Parathyroid adenoma (tissue), 2 donors: Measurements from ENCODE around the gene BMPER.

Experiments
- H2AFZ ChIP-seq: fragments of 300-600 bp; sonication (generic); one replicate; pipeline ENCODE4 v1.7.0; 2017; ENCODE audit warnings: antibody characterized with exemption, mild to moderate bottlenecking
- H3K27ac ChIP-seq: fragments of 300-600 bp; sonication (generic); one replicate; pipeline ENCODE4 v1.7.0; 2017
- H3K27me3 ChIP-seq: fragments of 300-600 bp; sonication (generic); one replicate; pipeline ENCODE4 v1.7.0; 2017; ENCODE audit warnings: low read length; ENCODE audit not compliant: control insufficient read depth, insufficient read depth
- H3K36me3 ChIP-seq: fragments of 300-600 bp; sonication (generic); one replicate; pipeline ENCODE4 v1.7.0; 2017; ENCODE audit warnings: low read length; ENCODE audit not compliant: control insufficient read depth, insufficient read depth
- H3K4me1 ChIP-seq: fragments of 300-600 bp; sonication (generic); one replicate; pipeline ENCODE4 v1.7.0; 2017; ENCODE audit warnings: control low read depth
- H3K4me2 ChIP-seq: fragments of 300-600 bp; sonication (generic); one replicate; pipeline ENCODE4 v1.7.0; 2017; ENCODE audit warnings: low read length
- H3K4me3 ChIP-seq: fragments of 300-600 bp; sonication (generic); one replicate; pipeline ENCODE4 v1.7.0; 2017; ENCODE audit warnings: low read depth, low read length
- H3K79me2 ChIP-seq: fragments of 300-600 bp; sonication (generic); one replicate; pipeline ENCODE4 v1.7.0; 2017; ENCODE audit warnings: control low read depth
- H3K9ac ChIP-seq: fragments of 300-600 bp; sonication (generic); one replicate; pipeline ENCODE4 v1.7.0; 2017; ENCODE audit warnings: mild to moderate bottlenecking
- H3K9me3 ChIP-seq: fragments of 300-600 bp; sonication (generic); one replicate; pipeline ENCODE4 v1.7.0; 2017; ENCODE audit warnings: low read length; ENCODE audit not compliant: control insufficient read depth
- TF ChIP-seq, protein P1 (sequence below): fragments of 300-600 bp; sonication (generic); IDR thresholded peaks from one replicate; pipeline ENCODE4 v1.7.0; 2017; ENCODE audit warnings: antibody characterized with exemption, mild to moderate bottlenecking
- donor health status: primary hyperparathyroidism.

The BMPER gene

GRCh38 chr7:34135924-34136323, 230.6 kb downstream of the BMPER start:
- Histone ChIP-seq H3K4me1 (peaks cover 18% of the 10 kb centered on the region), H3K4me3 (no peak overlapping the region), H3K36me3 (no peaks in the 10 kb centered on the region), H3K27me3 (no peaks in the 10 kb centered on the region), H3K79me2 (no peaks in the 10 kb centered on the region), H3K9ac (no peak overlapping the region), H3K9me3 (no peaks in the 10 kb centered on the region), H2AFZ (peak overlapping the region; percentile 50), H3K27ac (no peak overlapping the region), H3K4me2 (no peak overlapping the region)
- TF ChIP-seq, protein P1, sequence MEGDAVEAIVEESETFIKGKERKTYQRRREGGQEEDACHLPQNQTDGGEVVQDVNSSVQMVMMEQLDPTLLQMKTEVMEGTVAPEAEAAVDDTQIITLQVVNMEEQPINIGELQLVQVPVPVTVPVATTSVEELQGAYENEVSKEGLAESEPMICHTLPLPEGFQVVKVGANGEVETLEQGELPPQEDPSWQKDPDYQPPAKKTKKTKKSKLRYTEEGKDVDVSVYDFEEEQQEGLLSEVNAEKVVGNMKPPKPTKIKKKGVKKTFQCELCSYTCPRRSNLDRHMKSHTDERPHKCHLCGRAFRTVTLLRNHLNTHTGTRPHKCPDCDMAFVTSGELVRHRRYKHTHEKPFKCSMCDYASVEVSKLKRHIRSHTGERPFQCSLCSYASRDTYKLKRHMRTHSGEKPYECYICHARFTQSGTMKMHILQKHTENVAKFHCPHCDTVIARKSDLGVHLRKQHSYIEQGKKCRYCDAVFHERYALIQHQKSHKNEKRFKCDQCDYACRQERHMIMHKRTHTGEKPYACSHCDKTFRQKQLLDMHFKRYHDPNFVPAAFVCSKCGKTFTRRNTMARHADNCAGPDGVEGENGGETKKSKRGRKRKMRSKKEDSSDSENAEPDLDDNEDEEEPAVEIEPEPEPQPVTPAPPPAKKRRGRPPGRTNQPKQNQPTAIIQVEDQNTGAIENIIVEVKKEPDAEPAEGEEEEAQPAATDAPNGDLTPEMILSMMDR = no peak

DNA sequence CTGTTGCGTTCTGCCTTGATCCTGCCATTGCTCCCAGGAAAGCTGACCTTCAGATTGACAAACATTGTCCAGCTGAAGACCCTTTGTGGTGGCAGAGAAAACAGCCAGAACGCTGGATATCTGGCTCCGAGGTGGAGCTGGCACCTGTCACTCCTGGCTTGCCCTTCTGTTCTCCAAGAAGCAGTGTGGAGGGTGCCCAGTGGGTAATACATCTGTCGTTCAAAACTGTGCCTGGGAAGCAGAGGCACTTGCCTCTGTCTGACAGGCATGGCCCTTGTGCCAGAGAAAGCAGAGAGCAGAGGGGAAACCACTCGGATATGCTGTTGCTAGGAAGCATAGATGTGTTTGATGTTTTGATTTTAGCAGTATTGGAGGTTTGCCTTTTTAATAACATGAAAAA, 231.4 kb downstream of the BMPER start:
- H3K27ac ChIP-seq = no peak overlapping the region

DNA sequence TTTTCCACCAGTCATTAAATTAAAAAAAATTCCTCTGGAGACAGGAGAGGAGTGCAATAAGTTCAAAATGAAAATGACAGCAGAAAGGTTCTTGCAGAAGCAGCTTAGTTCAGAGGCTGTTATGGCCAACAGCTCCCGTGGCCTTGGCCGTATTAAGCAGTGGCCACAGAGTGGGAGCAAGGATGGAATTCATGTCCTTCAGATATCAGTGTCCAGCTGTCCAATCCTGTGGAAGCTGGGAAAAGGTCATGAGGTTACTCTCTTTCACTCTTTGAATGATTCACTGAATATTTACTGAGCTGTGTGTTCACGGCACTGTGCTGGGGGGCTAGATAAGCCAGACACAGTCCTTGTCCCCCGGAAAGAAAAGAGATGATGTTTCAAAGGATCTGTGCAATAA, 231.8 kb downstream of the BMPER start:
- H2AFZ ChIP-seq = no peak overlapping the region
- no peaks in the 10 kb centered on the region for H3K27me3 ChIP-seq
- no peaks in the 10 kb centered on the region for H3K36me3 ChIP-seq
- no peak overlapping the region for H3K4me3 ChIP-seq
- TF ChIP-seq, protein P1 = no peak
- H3K4me2 ChIP-seq = no peak overlapping the region
- H3K9ac ChIP-seq = no peak overlapping the region
- H3K4me1 ChIP-seq = peaks cover 17% of the 10 kb centered on the region
- H3K9me3 ChIP-seq = no peaks in the 10 kb centered on the region
- H3K79me2 ChIP-seq = no peaks in the 10 kb centered on the region
- no peak overlapping the region for H3K27ac ChIP-seq

More for the DNA sequence above, 231.4 kb downstream of the BMPER start:
- H2AFZ ChIP-seq = peak overlapping the region; percentile 11
- H3K27me3 ChIP-seq = no peaks in the 10 kb centered on the region
- TF ChIP-seq, protein P1 = no peak
- no peak overlapping the region for H3K4me3 ChIP-seq
- no peak overlapping the region for H3K4me2 ChIP-seq
- H3K36me3 ChIP-seq = no peaks in the 10 kb centered on the region
- H3K9me3 ChIP-seq = no peaks in the 10 kb centered on the region
- H3K4me1 ChIP-seq = peaks cover 17% of the 10 kb centered on the region
- H3K79me2 ChIP-seq = no peaks in the 10 kb centered on the region
- H3K9ac ChIP-seq = no peak overlapping the region

GRCh38 chr7:34138483-34138882, 233.1 kb downstream of the BMPER start:
- Histone ChIP-seq H3K9ac (no peak overlapping the region), H3K9me3 (no peaks in the 10 kb centered on the region), H3K27ac (no peak overlapping the region), H3K79me2 (no peaks in the 10 kb centered on the region), H2AFZ (no peak overlapping the region), H3K36me3 (no peaks in the 10 kb centered on the region), H3K4me2 (no peak overlapping the region), H3K4me3 (no peak overlapping the region), H3K4me1 (peaks cover 17% of the 10 kb centered on the region), H3K27me3 (no peaks in the 10 kb centered on the region)
- TF ChIP-seq, protein P1 = no peak

- H3K4me3 ChIP-seq = no peak overlapping the region
- no peaks in the 10 kb centered on the region for H3K79me2 ChIP-seq
- no peaks in the 10 kb centered on the region for H3K36me3 ChIP-seq
- H3K4me2 ChIP-seq = no peak overlapping the region
- H3K9ac ChIP-seq = no peak overlapping the region
- TF ChIP-seq, protein P1 = no peak
- H3K27ac ChIP-seq = no peak overlapping the region
- no peak overlapping the region for H2AFZ ChIP-seq
- no peaks in the 10 kb centered on the region for H3K9me3 ChIP-seq
- H3K4me1 ChIP-seq = peaks cover 17% of the 10 kb centered on the region
- no peaks in the 10 kb centered on the region for H3K27me3 ChIP-seq
Measured at GRCh38 chr7:34139086-34139485, 233.7 kb downstream of the BMPER start.
